GM18868 (cell line): Measurements from ENCODE around the gene C1QL4.
"Not testable (repeated sequence)": the region's sequence is repeated elsewhere in the genome, so short reads cannot be mapped to it uniquely, and the experiment has no call there.

ENCODE experiments used
- ATAC-seq: cut with Tn5 transposase; IDR thresholded peaks from one replicate; pipeline ENCODE4 v1.9.1; 2021; ENCODE audit warnings: mild to moderate bottlenecking, moderate library complexity; ENCODE audit not compliant: unreplicated experiment

Gene C1QL4

DNA sequence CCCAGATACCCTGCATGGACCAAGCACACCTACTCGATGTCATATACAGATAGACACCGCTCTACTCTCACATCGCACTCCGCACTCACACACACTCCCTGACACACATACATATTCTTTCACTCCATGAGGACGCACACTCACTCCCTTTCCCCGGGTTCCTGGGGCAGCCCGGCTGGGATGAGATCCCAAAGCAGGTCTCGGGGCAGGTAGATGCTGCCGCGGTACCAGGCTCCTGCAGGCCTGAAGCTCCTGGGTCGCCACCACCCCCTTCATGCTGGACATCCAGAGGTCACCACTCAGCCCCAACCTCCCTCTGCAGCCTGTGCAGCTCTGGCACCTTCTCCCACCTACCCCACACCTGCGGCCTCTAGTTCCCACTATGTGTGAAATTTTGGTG is 2.3 kb downstream of the C1QL4 start:
- no peak for ATAC-seq

DNA sequence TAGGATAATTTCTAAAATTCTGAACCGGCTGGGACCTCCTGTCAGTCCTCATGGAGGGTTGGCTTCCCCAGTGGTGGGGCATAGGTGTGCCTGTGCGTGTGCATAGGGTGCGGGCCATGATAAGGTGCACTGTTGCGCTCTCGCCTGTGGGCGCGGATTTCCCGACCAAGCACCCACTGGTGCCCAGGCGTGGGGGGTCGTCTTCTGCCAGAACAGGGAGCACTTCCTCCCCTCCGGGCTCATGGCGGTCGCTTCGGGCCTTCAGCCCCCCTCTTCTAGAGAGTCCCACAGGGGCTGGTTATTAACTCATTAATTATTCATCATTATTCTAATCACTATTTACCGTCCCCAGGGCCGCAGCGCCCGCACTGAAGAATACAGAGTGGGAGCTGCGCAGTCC is 2.8 kb downstream of the C1QL4 start:
- ATAC-seq, result no peak

GRCh38 chr12:49333778-49334177 is 3.2 kb downstream of the C1QL4 start:
- ATAC-seq, result not testable (repeated sequence)

- no peak for ATAC-seq
These were observed 4.1 kb downstream of the C1QL4 start for GRCh38 chr12:49332891-49333371.

DNA sequence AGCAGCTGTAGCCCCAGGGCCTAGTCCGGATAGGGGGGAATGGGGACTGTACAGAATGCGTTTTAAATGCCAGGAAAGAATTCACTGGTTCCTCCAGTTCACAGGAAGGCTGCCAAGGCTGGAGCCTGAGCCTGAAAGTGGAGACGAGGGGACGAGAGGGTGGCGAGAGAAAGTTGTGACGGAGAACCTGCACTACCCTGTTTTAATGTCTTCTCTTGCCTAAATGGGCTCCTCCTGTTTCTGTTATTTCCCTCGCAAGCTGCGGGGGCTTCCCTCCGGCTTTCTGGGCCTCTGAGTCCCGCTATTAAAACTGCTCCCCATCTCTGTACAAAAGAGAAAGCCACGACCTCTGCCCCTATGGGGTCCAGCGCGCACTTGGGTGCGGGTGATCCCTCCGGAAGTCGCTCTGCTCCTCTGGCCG is 4.5 kb downstream of the C1QL4 start:
- no peak for ATAC-seq

DNA sequence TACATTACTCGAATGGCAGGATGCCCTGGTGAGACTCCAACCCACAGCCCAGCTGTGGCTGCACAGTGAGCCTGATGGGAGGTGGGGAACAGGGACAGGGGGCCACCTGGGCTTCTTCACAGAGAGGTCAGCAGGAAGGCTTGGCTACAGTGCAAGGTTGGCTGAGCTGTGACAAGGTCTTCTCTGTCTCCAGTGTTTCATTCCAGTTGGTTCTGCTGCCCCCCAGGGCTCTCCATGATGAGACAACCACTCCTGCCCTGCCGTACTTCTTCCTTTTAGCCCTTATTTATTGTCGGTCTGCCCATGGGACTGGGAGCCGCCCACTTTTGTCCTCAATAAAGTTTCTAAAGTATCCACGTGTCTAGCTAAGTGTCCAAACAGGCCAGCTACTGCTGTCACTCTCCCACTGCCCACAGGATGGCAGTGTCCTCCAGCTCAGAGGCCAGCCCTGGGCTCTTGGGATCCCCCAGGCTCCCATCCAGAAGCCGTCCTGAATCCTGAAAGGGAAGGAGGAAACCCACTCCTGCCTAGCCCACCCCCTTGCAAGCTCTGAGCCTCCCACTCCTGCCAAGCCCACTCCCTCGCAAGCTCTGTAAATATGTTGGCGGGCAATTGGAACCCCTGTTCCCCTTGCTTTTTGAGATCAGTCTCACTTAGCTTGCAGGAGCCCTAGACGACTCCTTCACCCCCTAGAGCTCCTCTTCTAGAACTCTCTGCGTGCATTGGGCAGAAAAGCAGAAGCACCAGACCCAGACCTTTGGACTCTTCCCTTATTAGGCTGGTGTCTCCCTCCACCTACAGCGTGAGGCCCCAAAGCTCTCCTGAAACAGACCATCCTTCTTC is 5.4 kb downstream of the C1QL4 start:
- ATAC-seq, result no peak

DNA sequence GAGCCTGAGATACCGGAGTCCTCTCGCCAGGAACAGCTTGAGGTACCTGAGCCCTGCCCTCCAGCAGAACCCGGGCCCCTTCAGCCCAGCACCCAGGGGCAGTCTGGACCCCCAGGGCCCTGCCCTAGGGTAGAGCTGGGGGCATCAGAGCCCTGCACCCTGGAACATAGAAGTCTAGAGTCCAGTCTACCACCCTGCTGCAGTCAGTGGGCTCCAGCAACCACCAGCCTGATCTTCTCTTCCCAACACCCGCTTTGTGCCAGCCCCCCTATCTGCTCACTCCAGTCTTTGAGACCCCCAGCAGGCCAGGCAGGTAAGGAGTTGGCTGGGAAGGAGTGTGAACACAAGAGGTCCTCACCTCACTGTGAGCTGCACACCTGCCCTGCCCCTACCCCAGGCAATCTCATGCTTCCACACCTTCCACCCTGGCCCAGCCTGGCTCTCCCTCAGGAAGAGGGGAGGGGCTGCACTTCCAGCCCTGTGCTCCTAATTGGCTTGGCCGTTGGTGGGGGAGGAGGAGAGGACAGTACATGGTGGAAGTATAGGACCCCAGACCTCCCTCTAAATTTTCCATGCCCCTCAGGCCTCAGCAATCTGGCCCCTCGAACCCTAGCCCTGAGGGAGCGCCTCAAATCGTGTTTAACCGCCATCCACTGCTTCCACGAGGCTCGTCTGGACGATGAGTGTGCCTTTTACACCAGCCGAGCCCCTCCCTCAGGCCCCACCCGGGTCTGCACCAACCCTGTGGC is 6.2 kb downstream of the C1QL4 start:
- ATAC-seq, result no peak

DNA sequence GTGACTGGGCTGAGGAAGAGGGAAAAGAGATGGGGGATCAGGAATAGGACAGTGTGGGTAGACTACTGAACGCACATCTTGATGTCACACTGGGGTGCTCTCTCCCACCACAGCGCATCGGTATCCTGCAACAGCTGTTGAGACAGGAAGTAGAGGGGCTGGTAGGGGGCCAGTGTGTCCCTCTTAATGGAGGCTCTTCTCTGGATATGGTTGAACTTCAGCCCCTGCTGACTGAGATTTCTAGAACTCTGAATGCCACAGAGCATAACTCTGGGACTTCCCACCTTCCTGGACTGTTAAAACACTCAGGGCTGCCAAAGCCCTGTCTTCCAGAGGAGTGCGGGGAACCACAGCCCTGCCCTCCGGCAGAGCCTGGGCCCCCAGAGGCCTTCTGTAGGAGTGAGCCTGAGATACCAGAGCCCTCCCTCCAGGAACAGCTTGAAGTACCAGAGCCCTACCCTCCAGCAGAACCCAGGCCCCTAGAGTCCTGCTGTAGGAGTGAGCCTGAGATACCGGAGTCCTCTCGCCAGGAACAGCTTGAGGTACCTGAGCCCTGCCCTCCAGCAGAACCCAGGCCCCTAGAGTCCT is 6.9 kb downstream of the C1QL4 start:
- no peak for ATAC-seq

GRCh38 chr12:49328816-49329215 is 8.2 kb downstream of the C1QL4 start:
- no peak for ATAC-seq

GRCh38 chr12:49327887-49328286 is 9.1 kb downstream of the C1QL4 start:
- ATAC-seq, result no peak

DNA sequence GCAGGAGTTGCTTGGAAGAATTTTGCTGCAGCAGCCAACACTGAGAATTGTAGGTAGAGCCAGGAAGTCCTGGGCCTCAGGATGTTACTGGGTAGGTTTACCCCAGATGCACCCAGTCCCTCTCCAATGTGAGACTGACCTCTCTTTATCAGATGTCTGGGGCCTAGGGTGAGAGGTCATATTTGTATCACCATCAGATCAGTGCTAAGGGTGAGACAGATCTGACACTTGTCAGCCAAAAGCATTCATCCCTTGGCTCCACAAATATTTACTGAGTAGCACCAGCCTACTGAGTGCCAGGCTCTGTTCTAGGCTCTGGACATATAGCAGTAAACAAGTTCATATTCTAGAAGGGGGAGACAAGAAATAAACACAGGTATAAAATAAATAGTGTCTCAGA is 9.6 kb downstream of the C1QL4 start:
- no peak for ATAC-seq

DNA sequence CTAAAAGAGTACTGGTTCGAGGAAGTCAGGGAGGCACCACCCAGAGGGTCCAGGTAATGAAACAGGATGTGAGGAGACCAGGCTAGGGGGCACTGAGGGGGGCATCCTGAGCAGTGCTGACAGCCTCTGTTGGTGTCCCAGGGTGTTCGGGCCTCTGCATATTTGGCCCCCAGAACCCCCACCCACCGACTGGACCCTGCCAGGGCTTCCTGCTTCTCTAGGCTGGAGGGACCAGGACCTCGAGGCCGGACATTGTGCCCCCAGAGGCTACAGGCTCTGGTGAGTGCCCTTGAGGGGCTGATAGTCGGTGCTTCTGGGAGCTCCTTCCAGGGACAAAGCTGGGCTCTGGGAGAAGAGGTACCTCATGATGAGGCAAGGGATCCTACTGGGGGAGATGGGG is 11.4 kb downstream of the C1QL4 start:
- ATAC-seq, result no peak

GRCh38 chr12:49323524-49324097 is 13.4 kb downstream of the C1QL4 start:
- ATAC-seq, result no peak

GRCh38 chr12:49322708-49323523 is 14.1 kb downstream of the C1QL4 start, which contains the start of gene TROAP:
TSS of gene TROAP (plus strand) at chr12:49323255. CDS start at chr12:49323609, 354 bp downstream.
- peak; percentile 97 for ATAC-seq

GRCh38 chr12:49322367-49322707 is 14.7 kb downstream of the C1QL4 start:
- ATAC-seq, result no peak

DNA sequence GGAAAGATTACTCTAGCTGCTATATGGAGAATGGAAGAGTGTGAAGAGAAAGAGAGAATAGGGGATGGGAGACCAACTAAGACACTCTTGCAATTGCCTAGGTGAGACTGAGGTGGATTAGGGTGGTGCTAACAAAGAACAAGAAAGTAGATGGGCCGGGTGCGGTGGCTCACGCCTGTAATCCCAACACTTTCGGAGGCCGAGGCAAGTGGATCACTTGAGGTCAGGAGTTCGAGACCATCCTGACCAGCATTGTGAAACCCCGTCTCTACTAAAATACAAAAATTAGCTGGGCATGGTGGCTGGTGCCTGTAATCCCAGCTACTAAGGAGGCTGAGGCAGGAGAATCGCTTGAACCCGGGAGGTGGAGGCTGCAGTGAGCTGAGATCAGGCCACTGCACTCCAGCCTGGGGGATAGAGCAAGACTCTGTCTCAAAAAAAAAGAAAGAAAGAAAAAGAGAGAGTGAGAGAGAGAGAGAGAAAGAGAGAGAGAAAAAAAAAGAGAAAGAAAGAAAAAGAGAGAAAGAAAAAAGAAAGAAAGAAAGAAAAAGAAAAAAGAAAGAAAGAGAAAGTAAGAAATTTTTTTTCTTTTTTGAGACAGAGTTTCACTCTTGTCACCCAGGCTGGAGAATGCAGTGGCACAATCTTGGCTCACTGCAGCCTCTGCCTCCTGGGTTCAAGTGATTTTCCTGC is 16.4 kb downstream of the C1QL4 start:
- ATAC-seq, result not testable (repeated sequence)

DNA sequence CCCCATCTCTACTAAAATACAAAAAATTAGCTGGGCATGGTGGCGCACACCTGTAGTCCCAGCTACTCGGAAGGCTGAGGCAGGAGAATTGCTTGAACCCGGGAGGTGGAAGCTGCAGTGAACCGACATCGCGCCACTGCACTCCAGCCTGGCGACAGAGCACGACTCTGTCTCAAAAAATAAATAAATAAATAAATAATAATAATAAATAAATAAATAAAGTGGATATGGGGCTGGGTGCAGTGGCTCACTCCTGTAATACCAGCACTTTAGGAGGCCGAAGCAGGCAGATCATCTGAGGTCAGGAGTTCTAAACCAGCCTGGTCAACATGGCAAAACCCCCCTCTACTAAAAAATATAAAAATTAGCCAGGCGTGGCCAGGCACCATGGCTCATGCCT is 19.9 kb downstream of the C1QL4 start:
- not testable (repeated sequence) for ATAC-seq

GRCh38 chr12:49314811-49315210 is 22.2 kb downstream of the C1QL4 start:
- ATAC-seq, result no peak

DNA sequence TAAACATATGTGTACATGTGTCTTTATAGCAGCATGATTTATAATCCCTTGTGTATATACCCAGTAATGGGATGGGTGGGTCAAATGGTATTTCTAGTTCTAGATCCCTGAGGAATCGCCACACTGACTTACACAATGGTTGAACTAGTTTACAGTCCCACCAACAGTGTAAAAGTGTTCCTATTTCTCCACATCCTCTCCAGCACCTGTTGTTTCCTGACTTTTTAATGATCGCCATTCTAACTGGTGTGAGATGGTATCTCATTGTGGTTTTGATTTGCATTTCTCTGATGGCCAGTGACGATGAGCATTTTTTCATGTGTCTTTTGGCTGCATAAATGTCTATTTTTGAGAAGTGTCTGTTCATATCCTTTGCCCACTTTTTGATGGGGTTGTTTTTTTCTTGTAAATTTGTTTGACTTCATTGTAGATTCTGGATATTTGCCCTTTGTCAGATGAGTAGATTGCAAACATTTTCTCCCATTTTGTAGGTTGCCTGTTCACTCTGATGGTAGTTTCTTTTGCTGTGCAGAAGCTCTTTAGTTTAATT is 26.5 kb downstream of the C1QL4 start:
- ATAC-seq, result not testable (repeated sequence)

GRCh38 chr12:49309386-49309785 is 27.6 kb downstream of the C1QL4 start:
- ATAC-seq, result no peak
